Effector memory CD8-positive, alpha-beta T cell (primary cell): ENCODE data around the gene NLK.
"Not testable (repeated sequence)": the region's sequence is repeated elsewhere in the genome, so short reads cannot be mapped to it uniquely, and the experiment has no call there.

ENCODE experiments used
- ATAC-seq: fragments of 150-1000 bp; cut with Tn5 transposase; replicated peaks from 2 replicates; pipeline ENCODE4 v1.10.0; 2021; ENCODE audit warnings: mild to moderate bottlenecking, moderate library complexity
- DNase-seq, 3 experiments: peaks; one replicate each; pipeline ENCODE4 v3.0.0; 2021
- H3K27ac Mint-ChIP-seq, 2 donors: one replicate each; pipeline ENCODE4 v1.8.0; 2022; ENCODE audit warnings: mild to moderate bottlenecking in 2 of 2, mixed read lengths in 2 of 2, moderate library complexity in 2 of 2
- H3K27me3 Mint-ChIP-seq, 2 donors: one replicate each; pipeline ENCODE4 v1.8.0; 2022; ENCODE audit warnings: mixed read lengths in 2 of 2
- H3K36me3 Mint-ChIP-seq: one replicate; pipeline ENCODE4 v1.8.0; 2022; ENCODE audit warnings: mild to moderate bottlenecking, moderate library complexity, mixed read lengths; ENCODE audit not compliant: insufficient read depth
- H3K4me1 Mint-ChIP-seq, 2 donors: one replicate each; pipeline ENCODE4 v1.8.0; 2022; ENCODE audit warnings: low read depth in 2 of 2, mixed read lengths in 2 of 2
- H3K4me3 Mint-ChIP-seq, 2 donors: one replicate each; pipeline ENCODE4 v1.8.0; 2022; ENCODE audit warnings: mild to moderate bottlenecking in 2 of 2, mixed read lengths in 2 of 2, moderate library complexity in 2 of 2
- H3K9me3 Mint-ChIP-seq, 2 donors: one replicate each; pipeline ENCODE4 v1.8.0; 2022; ENCODE audit warnings: mixed read lengths in 2 of 2

The NLK gene

DNA sequence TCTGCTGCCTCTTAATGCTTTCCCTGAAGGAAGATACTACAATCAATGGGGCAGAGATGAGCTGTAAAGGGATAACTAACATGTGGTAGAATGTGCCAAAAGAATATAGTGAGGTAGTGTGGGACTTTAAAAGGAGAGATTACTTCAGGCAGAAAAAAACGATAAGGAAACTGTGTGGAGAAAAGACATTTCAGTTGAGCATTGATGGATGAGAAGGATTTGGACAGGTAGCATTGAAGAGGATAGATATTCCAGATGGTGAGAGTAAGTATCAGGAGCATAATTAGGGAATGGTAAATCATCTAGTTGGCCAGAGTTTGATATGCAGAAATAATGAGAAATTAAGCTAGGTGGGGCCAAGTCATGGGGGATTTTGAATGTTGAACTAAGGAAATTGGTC, 97.3 kb downstream of the NLK start:
- DNase-seq (no peak), ATAC-seq (no peak)
- H3K9me3 Mint-ChIP-seq: no peaks in the 10 kb centered on the region
- H3K27ac Mint-ChIP-seq: no peak overlapping the region
- no peaks in the 10 kb centered on the region for H3K4me1 Mint-ChIP-seq
- no peaks in the 10 kb centered on the region for H3K36me3 Mint-ChIP-seq
- H3K27me3 Mint-ChIP-seq: no peaks in the 10 kb centered on the region
- no peak overlapping the region for H3K4me3 Mint-ChIP-seq

GRCh38 chr17:28141313-28141712, 98.8 kb downstream of the NLK start:
- no peaks in the 10 kb centered on the region for H3K9me3 Mint-ChIP-seq
- H3K4me3 Mint-ChIP-seq: no peak overlapping the region
- H3K27me3 Mint-ChIP-seq: no peaks in the 10 kb centered on the region
- DNase-seq (no peak), ATAC-seq (no peak)
- no peak overlapping the region for H3K27ac Mint-ChIP-seq
- H3K4me1 Mint-ChIP-seq: no peaks in the 10 kb centered on the region
- H3K36me3 Mint-ChIP-seq: no peaks in the 10 kb centered on the region

DNA sequence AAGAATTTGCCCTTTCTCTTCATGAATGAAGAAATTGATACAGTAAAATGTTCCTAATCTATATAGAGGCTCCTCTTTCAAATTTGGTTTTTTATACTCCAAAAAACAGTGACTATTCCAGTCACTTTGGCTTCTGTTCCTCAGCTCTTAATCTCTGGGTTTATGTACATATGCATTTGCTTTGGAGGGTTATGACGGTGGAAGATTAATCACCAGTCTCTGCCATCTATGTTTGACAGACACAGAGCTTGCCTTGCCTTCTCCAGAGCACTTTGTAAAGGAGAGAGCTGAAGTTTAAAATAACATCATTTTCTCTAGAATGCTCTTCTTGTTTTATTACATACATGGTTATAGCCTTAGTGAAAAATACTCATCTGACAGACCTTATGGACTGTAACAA, 99.3 kb downstream of the NLK start:
- Mint-ChIP-seq H3K9me3 (no peaks in the 10 kb centered on the region), H3K36me3 (no peaks in the 10 kb centered on the region), H3K27ac (peak overlapping the region in 1 of 2 donors; percentile 52), H3K27me3 (no peaks in the 10 kb centered on the region), H3K4me1 (no peaks in the 10 kb centered on the region), H3K4me3 (no peak overlapping the region)
- no peak for DNase-seq
- no peak for ATAC-seq

- Mint-ChIP-seq H3K4me3 (no peak overlapping the region), H3K27ac (peak overlapping the region in 1 of 2 donors; percentile 52), H3K36me3 (no peaks in the 10 kb centered on the region), H3K9me3 (no peaks in the 10 kb centered on the region), H3K27me3 (no peaks in the 10 kb centered on the region), H3K4me1 (no peaks in the 10 kb centered on the region)
- DNase-seq (no peak), ATAC-seq (no peak)
Measured at GRCh38 chr17:28142305-28142704, 99.8 kb downstream of the NLK start.

DNA sequence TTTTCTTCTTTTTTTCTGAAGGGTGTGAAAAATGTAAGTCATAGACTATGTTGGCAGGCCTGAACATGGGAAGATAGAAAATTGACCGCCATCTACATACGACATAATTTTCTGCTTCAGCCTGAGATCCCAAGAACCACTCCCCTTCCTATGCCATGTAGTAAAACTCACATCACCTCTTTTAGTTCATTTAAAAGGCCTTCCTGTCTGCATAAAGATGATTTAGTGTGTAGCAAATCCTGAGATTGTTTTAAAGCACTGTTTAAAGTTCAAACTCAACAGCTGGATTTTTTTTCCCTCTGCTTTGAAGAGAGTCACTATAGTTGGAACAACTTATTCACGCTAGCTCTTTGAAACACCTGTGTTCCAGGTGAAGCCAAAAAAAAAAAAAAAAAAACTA, 101.5 kb downstream of the NLK start:
- Mint-ChIP-seq H3K4me3 (no peak overlapping the region), H3K4me1 (no peaks in the 10 kb centered on the region), H3K27me3 (no peaks in the 10 kb centered on the region), H3K9me3 (no peaks in the 10 kb centered on the region), H3K27ac (no peak overlapping the region), H3K36me3 (no peaks in the 10 kb centered on the region)
- no peak for ATAC-seq
- DNase-seq: no peak

DNA sequence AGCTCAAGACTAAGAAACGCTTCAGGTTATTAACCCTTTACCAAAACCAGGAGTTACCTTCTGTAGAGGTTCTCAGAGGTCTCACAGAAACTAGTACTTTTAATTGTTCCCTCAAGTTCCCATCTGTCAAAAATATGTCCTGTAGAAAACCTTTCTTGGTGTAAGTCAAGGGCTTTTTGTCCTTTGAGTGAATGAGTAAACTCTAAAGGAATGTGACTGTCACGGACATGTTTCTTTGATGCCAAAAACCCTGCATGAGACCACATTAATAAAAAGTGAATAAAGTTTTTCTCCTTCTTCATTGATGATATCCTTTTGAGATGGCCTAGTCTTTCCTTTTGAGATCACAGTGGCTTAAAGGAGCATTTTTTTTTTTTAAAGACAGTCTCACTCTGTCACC, 102.9 kb downstream of the NLK start:
- H3K4me1 Mint-ChIP-seq: no peaks in the 10 kb centered on the region

GRCh38 chr17:28147017-28147416, 104.5 kb downstream of the NLK start:
- Mint-ChIP-seq H3K4me1 (no peaks in the 10 kb centered on the region), H3K36me3 (no peaks in the 10 kb centered on the region), H3K27me3 (no peaks in the 10 kb centered on the region), H3K9me3 (no peaks in the 10 kb centered on the region), H3K27ac (peak overlapping the region in 1 of 2 donors; percentile 58), H3K4me3 (no peak overlapping the region)
- ATAC-seq (no peak), DNase-seq (no peak)

More for the DNA sequence above, 102.9 kb downstream of the NLK start:
- DNase-seq: no peak
- no peaks in the 10 kb centered on the region for H3K9me3 Mint-ChIP-seq
- H3K36me3 Mint-ChIP-seq: no peaks in the 10 kb centered on the region
- no peak overlapping the region for H3K4me3 Mint-ChIP-seq
- H3K27ac Mint-ChIP-seq: no peak overlapping the region
- no peak for ATAC-seq
- H3K27me3 Mint-ChIP-seq: no peaks in the 10 kb centered on the region

DNA sequence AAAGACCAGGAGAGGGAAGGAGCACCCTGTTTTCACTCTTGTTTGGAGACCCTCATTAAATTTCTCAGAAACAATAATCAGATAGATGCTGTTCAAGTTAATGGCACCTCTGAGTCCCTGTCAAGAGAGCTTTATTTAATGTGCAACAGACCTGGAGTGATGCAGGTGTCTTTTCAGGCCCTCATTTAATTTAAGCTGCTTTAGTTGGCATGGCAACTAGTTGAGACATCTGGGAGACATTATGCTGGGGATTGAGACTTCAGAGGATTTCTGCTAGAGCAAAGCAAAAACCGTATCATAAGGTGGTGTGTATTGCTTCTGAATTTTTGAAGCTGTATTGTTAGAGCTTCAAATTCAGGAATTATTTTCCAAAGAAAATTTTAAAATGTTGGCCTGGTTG, 108.5 kb downstream of the NLK start:
- Mint-ChIP-seq H3K27ac (no peak overlapping the region), H3K4me3 (no peak overlapping the region)

GRCh38 chr17:28154214-28154613, 111.7 kb downstream of the NLK start:
- Mint-ChIP-seq H3K4me3 (no peak overlapping the region), H3K4me1 (no peaks in the 10 kb centered on the region), H3K27me3 (no peaks in the 10 kb centered on the region), H3K27ac (no peak overlapping the region), H3K36me3 (no peaks in the 10 kb centered on the region), H3K9me3 (no peaks in the 10 kb centered on the region)
- DNase-seq: no peak
- no peak for ATAC-seq

More for the DNA sequence above, 108.5 kb downstream of the NLK start:
- Mint-ChIP-seq H3K27me3 (no peaks in the 10 kb centered on the region), H3K9me3 (no peaks in the 10 kb centered on the region), H3K4me1 (no peaks in the 10 kb centered on the region), H3K36me3 (no peaks in the 10 kb centered on the region)
- DNase-seq (no peak), ATAC-seq (no peak)

DNA sequence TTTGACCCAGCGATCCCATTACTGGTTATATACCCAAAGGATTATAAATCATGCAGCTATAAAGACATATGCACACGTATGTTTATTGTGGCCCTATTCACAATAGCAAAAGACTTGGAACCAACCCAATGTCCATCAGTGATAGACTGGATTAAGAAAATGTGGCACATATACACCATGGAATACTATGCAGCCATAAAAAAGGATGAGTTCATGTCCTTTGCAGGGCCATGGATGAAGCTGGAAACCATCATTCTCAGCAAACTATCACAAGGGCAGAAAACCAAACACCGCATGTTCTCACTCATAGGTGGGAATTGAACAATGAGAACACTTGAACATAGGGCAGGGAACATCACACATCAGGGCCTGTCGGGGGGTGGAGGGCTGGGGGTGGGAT, 112.9 kb downstream of the NLK start:
- DNase-seq, H3K4me3 Mint-ChIP-seq: not testable (repeated sequence)

GRCh38 chr17:28159004-28159403, 116.5 kb downstream of the NLK start:
- H3K9me3 Mint-ChIP-seq: no peaks in the 10 kb centered on the region
- no peaks in the 10 kb centered on the region for H3K27me3 Mint-ChIP-seq
- no peaks in the 10 kb centered on the region for H3K4me1 Mint-ChIP-seq
- no peak for DNase-seq
- no peak overlapping the region for H3K27ac Mint-ChIP-seq
- ATAC-seq: no peak
- H3K36me3 Mint-ChIP-seq: peaks cover 2% of the 10 kb centered on the region
- H3K4me3 Mint-ChIP-seq: no peak overlapping the region

More for the DNA sequence above, 112.9 kb downstream of the NLK start:
- not testable (repeated sequence) for H3K27me3 Mint-ChIP-seq, H3K4me1 Mint-ChIP-seq, ATAC-seq, H3K27ac Mint-ChIP-seq, H3K9me3 Mint-ChIP-seq, H3K36me3 Mint-ChIP-seq

GRCh38 chr17:28159924-28160323, 117.4 kb downstream of the NLK start:
- Mint-ChIP-seq H3K27me3 (no peaks in the 10 kb centered on the region), H3K36me3 (peaks cover 5% of the 10 kb centered on the region), H3K4me1 (no peaks in the 10 kb centered on the region), H3K4me3 (no peak overlapping the region), H3K9me3 (no peaks in the 10 kb centered on the region), H3K27ac (no peak overlapping the region)
- DNase-seq: no peak
- ATAC-seq: no peak

DNA sequence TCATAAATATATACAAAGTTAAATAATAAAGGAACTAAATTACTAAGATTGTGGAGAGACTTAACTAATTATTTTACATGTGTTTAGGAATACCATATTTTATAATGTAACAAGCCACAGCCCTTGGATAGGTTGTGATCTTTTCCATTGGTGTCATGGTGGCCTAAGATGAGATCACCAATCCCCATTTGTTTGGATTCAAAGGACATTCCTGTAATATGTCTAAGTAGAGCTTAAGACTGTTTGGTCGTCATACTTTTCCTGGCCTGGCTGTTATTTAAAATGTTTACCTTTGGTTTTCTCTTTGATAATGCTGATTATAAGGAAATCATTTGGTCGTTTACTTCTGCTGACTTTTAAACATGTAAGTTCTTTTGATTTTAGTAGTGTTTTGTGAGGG, 118.1 kb downstream of the NLK start:
- H3K27ac Mint-ChIP-seq: no peak overlapping the region
- DNase-seq: no peak
- H3K4me1 Mint-ChIP-seq: no peaks in the 10 kb centered on the region
- H3K27me3 Mint-ChIP-seq: no peaks in the 10 kb centered on the region
- ATAC-seq: no peak
- H3K9me3 Mint-ChIP-seq: no peaks in the 10 kb centered on the region
- H3K36me3 Mint-ChIP-seq: peaks cover 5% of the 10 kb centered on the region
- H3K4me3 Mint-ChIP-seq: no peak overlapping the region

GRCh38 chr17:28161311-28161710, 118.8 kb downstream of the NLK start:
- H3K27ac Mint-ChIP-seq: no peak overlapping the region
- no peaks in the 10 kb centered on the region for H3K9me3 Mint-ChIP-seq
- peaks cover 9% of the 10 kb centered on the region for H3K36me3 Mint-ChIP-seq
- H3K4me1 Mint-ChIP-seq: no peaks in the 10 kb centered on the region
- no peak overlapping the region for H3K4me3 Mint-ChIP-seq
- no peak for ATAC-seq
- no peaks in the 10 kb centered on the region for H3K27me3 Mint-ChIP-seq
- DNase-seq: no peak

GRCh38 chr17:28166478-28166877, 124.0 kb downstream of the NLK start:
- DNase-seq: no peak

More at GRCh38 chr17:28166478-28166877, 124.0 kb downstream of the NLK start:
- Mint-ChIP-seq H3K27ac (no peak overlapping the region), H3K4me3 (no peak overlapping the region), H3K4me1 (no peaks in the 10 kb centered on the region), H3K9me3 (no peaks in the 10 kb centered on the region), H3K36me3 (peaks cover 24% of the 10 kb centered on the region), H3K27me3 (no peaks in the 10 kb centered on the region)
- no peak for ATAC-seq
